Middle frontal gyrus (tissue), 1 donor: ENCODE results near the gene PDE3A.

Experiments used
- DNase-seq: peaks from one replicate; pipeline ENCODE4 v3.0.0-alpha.2; 2015; ENCODE audit warnings: low spot score; ENCODE audit errors: extremely low spot score

Gene PDE3A

DNA sequence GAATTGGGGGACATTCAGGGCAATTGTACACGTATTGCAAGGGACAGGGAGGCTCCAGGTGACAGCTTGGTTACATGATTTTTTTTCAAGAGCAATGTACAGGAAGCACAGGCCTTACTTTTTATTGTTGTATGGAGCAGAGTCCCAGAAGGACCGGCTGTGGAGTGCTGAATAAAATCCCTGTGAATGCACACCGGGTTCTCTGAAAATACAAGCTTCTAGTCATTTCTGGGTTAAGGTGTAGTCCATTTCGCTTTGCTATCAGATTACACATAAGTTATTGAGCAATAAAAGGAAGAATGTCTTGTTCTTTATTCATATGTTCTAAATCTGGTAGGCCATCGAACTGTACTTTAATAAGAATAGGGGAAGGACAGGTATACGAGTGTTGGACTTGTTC is 52.2 kb downstream of the PDE3A start:
- DNase-seq = no peak

- no peak for DNase-seq
Observed at GRCh38 chr12:20421421-20421820, 53.1 kb downstream of the PDE3A start.

GRCh38 chr12:20423557-20423956 is 55.2 kb downstream of the PDE3A start:
- DNase-seq = no peak

GRCh38 chr12:20424841-20425240 is 56.5 kb downstream of the PDE3A start:
- DNase-seq = no peak

DNA sequence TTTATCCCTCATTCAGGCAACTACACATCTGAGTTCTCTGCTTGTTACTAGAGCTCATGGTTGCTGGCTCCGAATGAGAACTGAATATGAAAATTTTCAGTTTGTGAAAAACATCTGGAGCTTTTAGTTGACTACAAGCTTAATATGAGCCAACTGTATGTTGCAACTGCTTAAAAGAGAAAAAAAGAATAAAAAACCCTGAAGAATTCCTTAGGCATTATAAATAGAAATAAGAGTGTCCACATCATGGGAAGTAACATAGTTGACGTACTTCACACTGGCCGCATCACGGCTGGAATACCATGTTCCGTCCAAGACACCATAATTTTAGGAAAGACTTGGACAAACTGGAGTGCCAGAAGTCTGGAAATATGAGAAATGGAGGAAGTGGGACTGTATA is 57.9 kb downstream of the PDE3A start:
- no peak for DNase-seq

DNA sequence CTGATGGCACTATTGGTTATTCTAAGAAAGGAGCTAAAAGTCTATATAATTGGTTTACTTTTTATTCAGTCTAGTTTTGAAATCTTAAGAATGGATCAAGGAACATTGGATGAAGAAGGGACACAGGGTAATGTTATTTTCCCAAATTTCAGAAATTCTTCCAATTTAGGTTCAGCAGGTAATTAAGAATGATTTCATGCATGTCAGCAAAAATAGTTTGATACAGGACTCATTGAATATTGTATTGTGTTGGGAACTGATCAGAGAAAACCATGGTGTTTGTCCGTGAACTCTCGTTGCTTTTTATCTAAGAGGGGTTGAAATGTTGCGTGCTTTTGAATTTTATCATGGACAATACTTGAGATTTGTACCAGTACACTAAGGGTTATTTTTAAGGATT is 58.6 kb downstream of the PDE3A start:
- DNase-seq = no peak

- no peak for DNase-seq
Observed at GRCh38 chr12:20429852-20430251, 61.5 kb downstream of the PDE3A start.

- no peak for DNase-seq
Observed at GRCh38 chr12:20432290-20432689, 64.0 kb downstream of the PDE3A start.

DNA sequence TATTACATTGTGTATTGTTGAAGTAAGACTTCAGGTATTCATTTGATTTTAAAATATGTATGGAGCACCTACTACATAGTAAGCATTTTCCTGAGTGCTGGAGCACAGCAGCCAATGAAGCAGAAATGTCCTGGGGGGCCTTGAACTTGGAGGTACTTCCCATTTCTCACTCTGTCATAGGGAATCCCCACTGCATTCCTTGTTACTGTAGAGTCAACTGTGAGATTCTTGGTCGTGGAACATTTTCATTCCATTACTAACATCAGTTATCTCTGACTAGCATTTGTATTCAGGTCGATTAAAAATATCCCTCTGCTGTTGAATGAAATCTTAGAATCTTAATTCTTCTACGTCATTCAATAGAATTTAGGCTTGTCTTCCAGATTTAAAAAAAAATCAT is 66.7 kb downstream of the PDE3A start:
- DNase-seq = no peak

GRCh38 chr12:20436316-20436715 is 68.0 kb downstream of the PDE3A start:
- DNase-seq = no peak

DNA sequence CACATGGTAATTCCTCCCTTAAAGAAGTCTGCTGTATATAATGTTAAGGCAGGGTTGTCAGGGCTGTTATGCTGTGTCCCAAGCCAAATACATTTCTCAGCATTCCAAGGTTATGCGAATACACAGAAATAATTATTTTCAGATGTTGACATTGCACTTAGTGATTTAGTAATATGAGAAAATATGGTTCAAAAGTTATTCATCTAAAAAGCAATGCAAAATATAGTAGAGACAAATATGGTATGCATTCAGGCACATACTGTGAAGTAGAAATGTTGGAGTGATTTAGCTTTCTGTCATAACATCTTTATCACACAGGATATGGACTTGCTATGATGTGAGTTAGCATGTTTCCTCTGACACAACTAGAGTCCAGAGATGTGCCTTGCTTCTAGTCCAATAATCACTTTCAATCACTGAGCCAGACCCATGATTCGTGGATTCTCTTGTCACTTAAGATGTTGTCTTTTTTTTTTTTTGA is 70.0 kb downstream of the PDE3A start:
- no peak for DNase-seq

- no peak for DNase-seq
Observed at GRCh38 chr12:20439626-20440025, 71.3 kb downstream of the PDE3A start.

GRCh38 chr12:20440408-20440807 is 72.1 kb downstream of the PDE3A start:
- DNase-seq = no peak

DNA sequence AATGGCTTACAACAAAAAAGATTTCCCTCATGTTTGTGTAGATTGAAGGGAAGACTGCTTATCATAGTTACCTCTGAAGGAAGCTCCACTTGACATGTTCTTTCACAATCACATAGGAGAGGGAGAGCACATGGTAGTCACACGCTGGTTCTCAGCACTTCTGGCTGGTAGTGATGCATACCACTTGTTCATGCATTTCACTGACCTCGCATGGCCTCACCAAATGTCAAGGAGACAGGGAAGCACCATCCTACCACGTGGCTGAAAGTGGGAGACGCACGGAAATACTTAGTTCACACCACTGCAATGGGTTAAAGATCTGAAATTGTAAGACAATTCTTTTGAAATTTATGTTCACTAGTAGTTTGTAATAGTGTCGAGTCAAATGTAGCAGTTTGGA is 74.0 kb downstream of the PDE3A start:
- no peak for DNase-seq

DNA sequence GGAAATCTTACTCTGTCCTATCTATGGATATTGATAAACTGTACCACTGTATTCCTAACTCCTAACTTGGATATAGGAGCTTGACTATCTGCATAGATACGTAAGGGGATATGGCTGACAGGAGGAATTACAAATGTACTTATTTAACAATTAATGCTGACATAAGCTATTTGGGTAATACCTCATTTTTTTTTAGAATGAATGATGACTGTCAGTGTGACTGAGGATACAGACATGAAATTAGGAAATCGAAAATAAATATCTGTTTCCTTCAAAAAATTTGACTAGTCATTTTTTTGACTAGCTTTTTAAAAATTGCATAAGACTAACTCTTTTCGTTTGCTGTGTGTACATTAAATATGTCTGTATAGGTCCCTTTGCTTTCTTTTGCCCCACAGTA is 74.9 kb downstream of the PDE3A start:
- no peak for DNase-seq

DNA sequence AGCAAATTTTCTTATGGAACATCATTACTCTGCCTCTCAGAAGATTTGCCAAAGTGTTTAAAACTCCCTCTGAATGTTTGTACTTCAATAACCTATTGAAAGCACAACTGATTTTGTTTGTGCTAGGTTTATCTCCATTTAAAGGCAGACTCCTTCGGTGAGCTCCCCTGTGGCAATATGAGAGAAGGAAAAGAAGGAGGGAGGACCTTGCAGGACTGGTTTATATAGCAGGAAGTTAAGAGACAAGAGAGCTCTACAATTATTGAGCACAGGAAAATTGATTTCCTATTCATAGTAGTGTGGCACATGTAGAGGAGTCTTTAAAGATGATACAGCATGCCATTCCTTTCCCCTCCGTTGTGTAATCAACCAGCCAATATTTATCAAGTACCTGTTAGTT is 75.5 kb downstream of the PDE3A start:
- no peak for DNase-seq

DNA sequence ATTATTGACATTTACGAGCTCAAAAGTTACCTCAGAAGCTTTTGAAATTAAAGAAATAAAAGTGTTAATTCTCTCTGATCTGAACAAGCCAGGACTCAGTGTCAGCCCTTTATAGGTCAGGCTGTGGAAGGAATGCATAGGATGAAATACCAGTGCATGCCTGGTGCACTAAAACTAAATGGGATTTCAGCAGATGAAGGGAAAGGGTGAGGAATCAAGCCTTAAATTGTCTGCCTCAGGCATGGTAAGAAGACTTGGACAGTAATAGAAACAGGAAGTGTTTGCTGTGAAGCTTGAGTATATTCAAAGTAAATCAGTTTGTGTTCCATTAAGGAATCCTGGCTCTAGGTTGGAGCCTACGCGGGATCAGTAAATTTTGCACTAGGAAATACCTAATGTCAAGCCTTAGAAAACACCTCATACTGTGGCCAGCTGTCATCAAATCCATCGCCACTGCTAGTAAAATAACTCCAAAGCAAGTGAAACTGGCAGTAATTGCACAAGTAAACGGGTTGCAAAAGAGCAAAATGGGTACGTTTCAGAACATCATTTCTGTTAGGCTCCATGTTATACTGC is 76.3 kb downstream of the PDE3A start:
- no peak for DNase-seq

- DNase-seq = no peak
Observed at GRCh38 chr12:20445687-20446086, 77.3 kb downstream of the PDE3A start.

DNA sequence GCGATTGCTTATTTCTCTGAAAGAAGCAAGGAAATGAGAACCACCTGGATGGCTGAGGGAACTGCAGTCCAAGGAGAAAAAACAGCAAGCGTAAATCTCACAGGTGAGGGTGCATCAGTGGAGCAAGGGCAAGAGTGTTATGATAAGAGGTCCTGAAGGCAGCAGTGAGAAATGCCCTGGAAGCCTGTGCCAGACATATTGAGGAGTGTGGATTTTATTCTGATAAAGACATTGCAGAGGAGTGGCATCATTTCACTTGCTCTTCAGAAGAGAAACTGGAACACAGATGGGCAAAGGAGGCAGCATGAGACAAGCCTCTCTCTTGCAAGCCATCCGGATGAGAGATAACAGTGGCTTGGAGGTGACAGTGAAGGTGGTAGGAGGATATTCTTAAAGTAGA is 78.5 kb downstream of the PDE3A start:
- no peak for DNase-seq

DNA sequence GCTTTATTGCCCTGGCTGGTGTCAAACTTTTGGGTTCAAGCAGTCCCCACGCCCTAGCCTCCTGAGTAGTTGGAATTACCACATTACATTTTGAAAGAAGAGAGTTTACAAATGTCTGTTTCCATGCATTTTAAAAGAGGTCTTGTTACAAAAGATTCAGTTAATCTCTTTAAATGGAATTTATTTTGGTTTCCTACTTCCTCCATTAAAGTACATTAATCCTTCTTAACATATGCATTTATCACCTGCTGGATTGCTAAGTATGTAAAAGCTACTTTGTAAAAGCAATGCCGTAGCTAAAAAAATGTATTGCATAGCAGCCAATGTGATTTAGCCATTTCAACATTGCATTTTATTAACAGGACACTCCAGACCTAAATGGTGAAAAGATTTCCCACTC is 80.4 kb downstream of the PDE3A start:
- no peak for DNase-seq

DNA sequence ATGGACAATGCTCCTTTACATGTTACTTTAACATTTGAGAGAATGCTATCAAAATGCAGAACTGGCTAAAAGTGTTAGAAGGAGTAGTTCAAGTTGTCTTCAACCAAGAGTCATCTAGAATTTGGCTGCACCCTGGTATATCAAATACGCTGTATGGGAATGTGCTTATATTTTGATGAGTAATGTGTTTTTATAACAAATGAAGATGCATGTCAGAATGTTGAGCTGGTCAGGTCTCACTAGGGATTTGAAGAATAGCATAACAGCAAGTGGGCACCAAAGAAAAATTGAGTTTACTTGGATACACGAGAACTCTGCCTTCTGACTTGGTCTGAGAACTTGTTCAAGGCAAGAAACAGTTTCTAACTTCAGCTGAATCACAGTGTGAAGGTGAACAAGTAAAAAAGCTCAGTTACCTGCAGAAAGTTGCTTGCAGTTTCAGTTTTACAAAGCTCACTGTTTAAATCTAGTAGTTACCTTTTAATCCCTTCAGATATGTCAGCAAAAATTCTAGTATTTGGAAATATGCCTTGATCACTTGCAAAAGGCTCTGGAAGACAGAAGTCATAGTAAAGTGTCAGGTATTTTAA is 82.3 kb downstream of the PDE3A start:
- no peak for DNase-seq

DNA sequence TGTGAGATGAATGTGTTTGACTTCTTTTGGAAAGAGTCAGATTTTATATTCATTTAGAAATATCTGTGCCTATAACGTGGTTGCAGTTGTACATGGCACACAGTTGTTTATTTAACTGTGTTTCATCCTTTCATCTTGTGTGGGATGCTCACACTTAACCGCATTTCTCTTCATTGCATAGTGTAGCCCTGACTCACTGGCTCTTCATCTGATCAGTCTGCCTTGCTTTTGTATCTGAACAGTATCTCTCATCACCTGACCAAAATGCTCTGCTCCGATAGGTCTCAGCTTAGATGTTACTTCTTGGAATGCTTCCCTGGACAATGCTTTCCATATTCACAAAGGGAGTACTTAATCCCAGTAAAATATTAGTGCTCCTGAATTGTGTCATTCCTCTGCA is 83.4 kb downstream of the PDE3A start:
- no peak for DNase-seq

GRCh38 chr12:20452496-20453010 is 84.2 kb downstream of the PDE3A start:
- DNase-seq = no peak
